Dermis microvascular lymphatic vessel endothelial cell (primary cell): ENCODE data around the gene CACNA2D4. TPM values are rescaled to one million over a fixed set of nuclear protein-coding genes. Genes with fewer than 3 reads are reported as not detected.

ENCODE experiments used
- DNase-seq, 2 donors: peaks; one replicate each; pipeline versions ENCODE4 v3.0.0 to v3.0.0-alpha.2; 2010; ENCODE audit warnings: low read depth in 2 of 2
- total RNA-seq: library from RNA; depleted of rRNA; stranded (reverse); fragments of >200 nt; gene quantifications from 2 replicates; pipeline ENCODE4 v1.2.1, GENCODE V29; 2014

The CACNA2D4 gene
- total RNA-seq, 1 donor from 2014 or later = 0.26 TPM

GRCh38 chr12:1749019-1749418 is 169.4 kb downstream of the CACNA2D4 start:
- DNase-seq = no peak

- DNase-seq = no peak
These were observed 170.8 kb downstream of the CACNA2D4 start for GRCh38 chr12:1747609-1748008.

GRCh38 chr12:1744932-1745331 is 173.5 kb downstream of the CACNA2D4 start:
- no peak for DNase-seq

Other genes starting within 250 kb of the CACNA2D4 start
- 35.5 and 36.2 TPM in 2 replicates for gene ADIPOR2, start 227.6 kb downstream of the CACNA2D4 start, total RNA-seq
- not detected in 2 replicates for gene LRTM2, start 98.1 kb downstream of the CACNA2D4 start, total RNA-seq
- gene DCP1B, start 85.8 kb upstream of the CACNA2D4 start, total RNA-seq = 3.9 and 4.3 TPM in 2 replicates
- 0.38 and 0.51 TPM in 2 replicates for gene CACNA1C, start 134.3 kb upstream of the CACNA2D4 start, total RNA-seq